DND-41 (cell line): ENCODE data around the gene PRIMA1.

ENCODE experiments used
- ATAC-seq: fragments of 200-7000 bp; cut with Tn5 transposase; 3 replicates; pipeline ENCODE4 v1.9.1; 2021; ENCODE audit warnings: low read depth; ENCODE audit not compliant: insufficient read depth
- DNase-seq: peaks from one replicate; pipeline ENCODE4 v3.0.0-alpha.2; 2020
- H2AFZ ChIP-seq: 2 replicates; pipeline ENCODE4 v1.6.0; 2012; ENCODE audit warnings: low read depth, low read length
- H3K27ac ChIP-seq: 2 replicates; pipeline ENCODE4 v1.5.1; 2012; ENCODE audit warnings: low read length, inconsistent platforms
- H3K27me3 ChIP-seq: fragments of 200-600 bp; sonication (generic); 2 replicates; pipeline ENCODE4 v1.6.0; 2012; ENCODE audit warnings: low read length, mild to moderate bottlenecking, inconsistent platforms; ENCODE audit not compliant: insufficient read depth, poor library complexity
- H3K36me3 ChIP-seq: 2 replicates; pipeline ENCODE4 v1.5.1; 2012; ENCODE audit warnings: low read length, inconsistent platforms; ENCODE audit not compliant: insufficient read depth
- H3K4me1 ChIP-seq: 2 replicates; pipeline ENCODE4 v1.5.1; 2012; ENCODE audit warnings: mild to moderate bottlenecking, low read length; ENCODE audit not compliant: insufficient read depth
- H3K4me2 ChIP-seq: 2 replicates; pipeline ENCODE4 v1.6.0; 2012; ENCODE audit warnings: mild to moderate bottlenecking, moderate library complexity, low read length, inconsistent platforms; ENCODE audit not compliant: insufficient read depth
- H3K4me3 ChIP-seq, 2 experiments: fragments of 200-600 bp in 1 of 2; shearing (Covaris generic) in 1 of 2; 2 replicates each; pipeline ENCODE4 v1.5.1; 2012 to 2016; ENCODE audit warnings: inconsistent platforms in 2 of 2, low read length in 2 of 2, mild to moderate bottlenecking in 2 of 2, low read depth in 1 of 2, moderate library complexity in 1 of 2
- H3K79me2 ChIP-seq: 2 replicates; pipeline ENCODE4 v1.6.0; 2012; ENCODE audit warnings: low read length, inconsistent platforms; ENCODE audit not compliant: insufficient read depth
- H3K9ac ChIP-seq: 2 replicates; pipeline ENCODE4 v1.6.0; 2012; ENCODE audit warnings: low read depth, mild to moderate bottlenecking, inconsistent platforms, low read length, moderate library complexity
- H3K9me3 ChIP-seq: 2 replicates; pipeline ENCODE4 v1.5.1; 2012; ENCODE audit warnings: low read length, moderate library complexity, mild to moderate bottlenecking, inconsistent platforms; ENCODE audit not compliant: insufficient read depth, severe bottlenecking
- H4K20me1 ChIP-seq: 2 replicates; pipeline ENCODE4 v1.6.0; 2012; ENCODE audit warnings: low read length; ENCODE audit not compliant: insufficient read depth
- CTCF ChIP-seq: IDR thresholded peaks from 2 replicates; pipeline ENCODE4 v1.5.1; 2012; ENCODE audit warnings: borderline replicate concordance, low read length, moderate library complexity, mild to moderate bottlenecking; ENCODE audit not compliant: poor library complexity, severe bottlenecking; ENCODE audit errors: extremely low read depth
- EZH2 ChIP-seq: IDR thresholded peaks from 3 replicates; pipeline ENCODE4 v1.6.1; 2012; ENCODE audit warnings: borderline replicate concordance, low read depth, mild to moderate bottlenecking, moderate library complexity, low read length, inconsistent platforms; ENCODE audit not compliant: severe bottlenecking

Gene PRIMA1

DNA sequence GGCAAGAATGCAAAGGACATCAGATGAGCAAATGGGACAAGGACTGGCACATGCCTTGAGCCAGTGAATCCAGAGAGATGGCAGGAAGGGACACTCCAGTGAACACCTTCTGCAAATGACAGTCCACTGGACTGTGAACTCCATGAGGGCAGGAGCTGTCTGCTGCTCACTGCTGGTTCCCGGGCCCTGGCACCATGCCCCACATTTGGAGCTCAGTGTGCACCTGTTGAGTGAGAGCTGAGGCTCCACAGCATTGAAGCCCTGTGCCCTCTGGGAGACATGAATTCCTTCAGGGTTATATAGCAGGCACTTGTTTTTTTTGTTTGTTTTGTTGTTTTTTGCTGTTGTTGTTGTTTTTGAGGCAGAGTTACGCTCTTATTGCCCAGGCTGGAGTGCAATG is 13.1 kb downstream of the PRIMA1 start:
- DNase-seq, result no peak

DNA sequence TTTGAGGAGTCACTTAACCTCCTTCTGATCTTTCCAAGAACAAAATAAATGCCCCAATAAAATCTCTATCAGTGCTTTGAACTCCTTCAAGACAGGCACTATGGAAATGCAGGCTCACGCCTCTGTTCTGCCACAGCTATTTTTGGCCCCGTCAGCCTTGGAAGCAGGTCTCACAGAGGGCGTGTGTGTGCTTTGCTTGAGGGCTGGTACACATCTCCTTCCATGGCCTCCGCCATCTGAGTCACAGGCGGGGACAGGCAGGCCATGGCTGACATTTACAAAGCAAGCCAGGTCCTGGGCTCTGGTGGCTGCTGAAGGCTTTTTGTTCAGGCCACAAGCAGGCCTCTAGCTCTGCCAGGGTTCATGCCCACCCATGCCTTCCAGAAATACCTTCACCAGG is 16.0 kb downstream of the PRIMA1 start:
- TF ChIP-seq EZH2 (no peak), CTCF (no peak)
- Histone ChIP-seq H3K27me3 (no peaks in the 10 kb centered on the region), H4K20me1 (no peaks in the 10 kb centered on the region), H3K4me1 (no peaks in the 10 kb centered on the region), H3K4me3 (no peak overlapping the region), H3K36me3 (no peaks in the 10 kb centered on the region), H3K9me3 (no peaks in the 10 kb centered on the region), H3K4me2 (no peak overlapping the region), H2AFZ (no peak overlapping the region), H3K79me2 (no peaks in the 10 kb centered on the region), H3K9ac (no peak overlapping the region), H3K27ac (no peak overlapping the region)
- no peak for DNase-seq
- no peak for ATAC-seq

More for the DNA sequence above, 13.1 kb downstream of the PRIMA1 start:
- Histone ChIP-seq H3K4me2 (no peak overlapping the region), H3K4me3 (no peak overlapping the region), H3K36me3 (no peaks in the 10 kb centered on the region), H3K27me3 (no peaks in the 10 kb centered on the region), H2AFZ (no peak overlapping the region), H3K79me2 (no peaks in the 10 kb centered on the region), H3K9ac (no peak overlapping the region), H3K9me3 (no peaks in the 10 kb centered on the region), H3K4me1 (no peaks in the 10 kb centered on the region), H3K27ac (no peak overlapping the region), H4K20me1 (no peaks in the 10 kb centered on the region)
- no peak for TF ChIP-seq EZH2
- ATAC-seq, result no peak

- Histone ChIP-seq H2AFZ (no peak overlapping the region), H4K20me1 (0 out of 2 replicates have a peak, but pooled peaks cover 3% of the 10 kb centered on the region), H3K27ac (no peak overlapping the region), H3K79me2 (no peaks in the 10 kb centered on the region), H3K9me3 (no peaks in the 10 kb centered on the region), H3K4me3 (no peak overlapping the region), H3K4me2 (no peak overlapping the region), H3K9ac (no peak overlapping the region), H3K36me3 (no peaks in the 10 kb centered on the region), H3K27me3 (no peaks in the 10 kb centered on the region), H3K4me1 (no peaks in the 10 kb centered on the region)
- ATAC-seq (no peak), DNase-seq (no peak)
- no peak for TF ChIP-seq CTCF
- TF ChIP-seq EZH2, result no peak
Measured at GRCh38 chr14:93765970-93766369, 22.3 kb downstream of the PRIMA1 start.

DNA sequence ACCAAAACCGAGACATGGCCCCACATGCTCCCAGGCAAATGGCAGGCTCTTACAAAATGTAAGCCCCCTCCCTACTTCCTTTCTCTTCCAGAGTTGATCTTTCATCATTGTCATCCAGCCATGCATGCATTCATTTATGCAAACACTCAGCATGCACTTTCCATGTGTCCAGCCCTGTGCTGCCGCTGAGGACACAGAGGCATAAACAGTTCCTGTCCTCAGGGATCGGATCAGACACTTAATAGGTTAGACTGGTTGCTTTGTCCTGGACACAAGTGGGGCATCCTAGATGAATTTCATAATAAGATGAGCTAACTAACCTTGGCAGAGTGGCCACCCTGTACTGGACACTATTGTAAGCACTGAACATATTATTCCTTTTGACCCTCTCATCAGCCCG is 23.1 kb downstream of the PRIMA1 start:
- H3K4me2 ChIP-seq, result no peak overlapping the region
- no peaks in the 10 kb centered on the region for H3K27me3 ChIP-seq
- ATAC-seq (no peak), DNase-seq (no peak)
- H3K4me3 ChIP-seq, result no peak overlapping the region
- no peak overlapping the region for H2AFZ ChIP-seq
- no peak for TF ChIP-seq EZH2
- TF ChIP-seq CTCF, result no peak
- no peaks in the 10 kb centered on the region for H3K4me1 ChIP-seq
- H3K79me2 ChIP-seq, result no peaks in the 10 kb centered on the region
- no peak overlapping the region for H3K9ac ChIP-seq
- H3K9me3 ChIP-seq, result no peaks in the 10 kb centered on the region
- no peak overlapping the region for H3K27ac ChIP-seq
- H3K36me3 ChIP-seq, result no peaks in the 10 kb centered on the region
- 0 out of 2 replicates have a peak, but pooled peaks cover 3% of the 10 kb centered on the region for H4K20me1 ChIP-seq
